H7 (cell line): ENCODE results near the gene DUSP16. TPM values are rescaled to one million over a fixed set of nuclear protein-coding genes. Genes with fewer than 3 reads are reported as not detected.
A peak's percentile ranks its signal among the peaks of the same experiment; 100 is the strongest.
"Not testable (repeated sequence)": the region's sequence is repeated elsewhere in the genome, so short reads cannot be mapped to it uniquely, and the experiment has no call there.

Experiments
- DNase-seq: peaks from one replicate; pipeline ENCODE4 v3.0.0; 2012
- H3K27me3 ChIP-seq: 2 replicates; pipeline ENCODE4 v1.6.0; 2011; ENCODE audit warnings: mild to moderate bottlenecking, low read length; ENCODE audit not compliant: control insufficient read depth, insufficient read depth
- H3K36me3 ChIP-seq: replicated peaks from 2 replicates; pipeline ENCODE4 v1.5.1; 2011; ENCODE audit warnings: low read length; ENCODE audit not compliant: control insufficient read depth, insufficient read depth
- H3K4me3 ChIP-seq: 2 replicates; pipeline ENCODE4 v1.5.1; 2011; ENCODE audit warnings: low read depth, mild to moderate bottlenecking, control low read depth, low read length, moderate library complexity; ENCODE audit not compliant: insufficient read depth
- total RNA-seq: library from RNA; depleted of rRNA; stranded (reverse); fragments of >200 nt; shearing (Covaris generic); gene quantifications from 2 replicates; pipeline ENCODE4 v1.2.3, GENCODE V29; 2014

Gene DUSP16
- total RNA-seq, 1 experiment from 2014 or later: 13.6 TPM

GRCh38 chr12:12511021-12511783, 51.5 kb downstream of the DUSP16 start:
- no peak for DNase-seq
- Histone ChIP-seq H3K27me3 (no peaks in the 10 kb centered on the region), H3K4me3 (no peak overlapping the region), H3K36me3 (peaks cover 2% of the 10 kb centered on the region)

- no peak for DNase-seq
- H3K27me3 ChIP-seq: no peaks in the 10 kb centered on the region
- H3K4me3 ChIP-seq: no peak overlapping the region
- H3K36me3 ChIP-seq: peaks cover 2% of the 10 kb centered on the region
Measured at GRCh38 chr12:12510551-12510950, 52.1 kb downstream of the DUSP16 start.

DNA sequence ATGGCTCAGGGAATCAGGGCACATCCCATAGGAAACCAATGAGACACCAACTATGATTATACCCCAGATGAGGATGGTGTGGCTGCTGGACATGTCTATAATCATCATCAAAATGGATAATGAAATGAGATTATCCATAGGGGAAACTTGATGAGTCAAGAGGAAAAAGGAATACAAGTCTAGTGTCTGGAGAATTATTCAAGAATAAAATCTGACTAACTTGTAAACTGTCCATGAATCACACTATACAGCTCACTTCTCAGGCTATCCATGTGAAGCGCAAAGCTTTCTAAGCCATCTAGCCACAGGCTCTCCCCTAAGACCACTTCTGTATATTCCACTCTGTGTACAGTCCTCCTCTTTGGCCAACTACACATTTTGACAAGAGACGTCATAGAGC, 52.5 kb downstream of the DUSP16 start:
- no peak overlapping the region for H3K4me3 ChIP-seq
- no peak for DNase-seq
- no peaks in the 10 kb centered on the region for H3K27me3 ChIP-seq
- peaks cover 2% of the 10 kb centered on the region for H3K36me3 ChIP-seq

- Histone ChIP-seq H3K27me3 (no peaks in the 10 kb centered on the region), H3K4me3 (no peak overlapping the region), H3K36me3 (peaks cover 2% of the 10 kb centered on the region)
- DNase-seq: no peak
Measured at GRCh38 chr12:12508612-12509011, 54.1 kb downstream of the DUSP16 start.

DNA sequence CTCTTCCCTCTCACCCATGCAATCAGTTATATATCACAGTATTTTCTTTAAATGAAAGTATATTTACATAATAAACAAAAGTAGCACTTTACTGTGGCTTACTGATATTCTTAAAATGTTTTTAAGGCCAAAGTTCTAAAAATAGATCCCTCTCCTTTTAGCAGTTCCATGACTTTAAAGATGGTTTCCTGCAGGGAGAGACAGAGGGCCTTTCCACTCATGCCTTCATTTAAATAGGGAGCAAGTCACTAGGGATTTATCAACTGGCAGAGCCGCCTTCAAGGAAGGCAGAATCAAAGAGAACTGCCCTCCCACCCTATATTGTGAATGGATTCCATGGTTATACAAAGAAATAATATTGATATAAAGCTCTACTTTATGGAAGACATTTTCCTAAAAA, 55.5 kb downstream of the DUSP16 start:
- Histone ChIP-seq H3K27me3 (no peaks in the 10 kb centered on the region), H3K36me3 (no peaks in the 10 kb centered on the region; the same call in 1 of the 2 replicates), H3K4me3 (no peak overlapping the region)
- DNase-seq: no peak

- Histone ChIP-seq H3K36me3 (no peaks in the 10 kb centered on the region; the same call in 1 of the 2 replicates), H3K27me3 (no peaks in the 10 kb centered on the region), H3K4me3 (no peak overlapping the region)
- no peak for DNase-seq
Measured at GRCh38 chr12:12506496-12506890, 56.2 kb downstream of the DUSP16 start.

- H3K36me3 ChIP-seq: no peaks in the 10 kb centered on the region; the same call in 1 of the 2 replicates
- DNase-seq: no peak
- no peaks in the 10 kb centered on the region for H3K27me3 ChIP-seq
- H3K4me3 ChIP-seq: no peak overlapping the region
Measured at GRCh38 chr12:12505544-12506495, 56.8 kb downstream of the DUSP16 start.

DNA sequence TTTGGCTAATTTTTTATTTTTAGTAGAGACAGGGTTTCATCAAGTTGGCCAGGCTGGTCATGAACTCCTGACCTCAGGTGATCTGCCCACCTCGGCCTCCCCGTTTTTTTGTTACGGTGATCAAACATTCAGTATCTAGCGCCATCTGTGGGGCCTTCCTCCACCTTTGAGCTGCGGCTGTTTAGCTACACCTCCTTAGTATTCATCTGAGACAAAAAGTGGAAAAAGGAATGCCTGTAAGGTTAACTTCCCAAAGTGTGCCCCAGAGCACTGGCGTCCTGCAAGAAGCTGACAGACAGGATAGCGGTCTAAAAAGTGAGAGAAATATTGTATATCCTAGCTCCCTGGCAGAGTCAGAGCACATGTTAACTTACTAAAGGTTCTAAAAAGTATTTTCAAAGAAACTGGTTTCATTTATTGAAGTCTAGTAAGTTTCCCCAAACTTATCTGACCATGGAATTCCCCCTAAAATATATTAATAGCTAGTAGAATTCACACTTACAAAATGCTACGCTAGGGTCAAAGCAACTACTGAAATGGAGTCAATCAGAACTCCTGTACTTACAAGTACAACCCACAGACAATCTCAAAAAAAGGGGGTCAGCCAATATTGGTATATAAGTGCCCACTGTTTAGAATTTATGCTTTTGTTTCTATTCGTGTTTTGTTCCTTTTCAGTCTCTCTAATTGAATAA, 59.1 kb downstream of the DUSP16 start:
- Histone ChIP-seq H3K36me3 (no peaks in the 10 kb centered on the region; the same call in 1 of the 2 replicates), H3K4me3 (no peak overlapping the region), H3K27me3 (no peaks in the 10 kb centered on the region)
- peak; percentile 35 for DNase-seq

DNA sequence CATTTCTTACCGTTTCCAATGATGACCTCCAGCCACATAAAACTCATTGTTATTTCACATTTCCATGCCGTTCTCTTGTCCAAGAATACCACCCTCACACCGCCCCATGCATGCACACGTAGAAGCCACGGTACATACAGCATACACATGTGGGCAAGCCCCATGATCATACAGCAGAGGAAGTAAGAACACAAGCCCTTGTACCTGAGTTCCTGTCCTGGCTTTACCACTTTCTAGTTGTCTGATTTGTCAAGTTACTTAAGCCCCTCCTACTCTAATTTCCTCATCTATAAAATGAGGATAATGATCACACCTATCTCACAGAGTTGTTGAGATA, 59.9 kb downstream of the DUSP16 start:
- H3K4me3 ChIP-seq: no peak overlapping the region
- DNase-seq: no peak
- no peaks in the 10 kb centered on the region for H3K27me3 ChIP-seq
- no peaks in the 10 kb centered on the region; the same call in 1 of the 2 replicates for H3K36me3 ChIP-seq

DNA sequence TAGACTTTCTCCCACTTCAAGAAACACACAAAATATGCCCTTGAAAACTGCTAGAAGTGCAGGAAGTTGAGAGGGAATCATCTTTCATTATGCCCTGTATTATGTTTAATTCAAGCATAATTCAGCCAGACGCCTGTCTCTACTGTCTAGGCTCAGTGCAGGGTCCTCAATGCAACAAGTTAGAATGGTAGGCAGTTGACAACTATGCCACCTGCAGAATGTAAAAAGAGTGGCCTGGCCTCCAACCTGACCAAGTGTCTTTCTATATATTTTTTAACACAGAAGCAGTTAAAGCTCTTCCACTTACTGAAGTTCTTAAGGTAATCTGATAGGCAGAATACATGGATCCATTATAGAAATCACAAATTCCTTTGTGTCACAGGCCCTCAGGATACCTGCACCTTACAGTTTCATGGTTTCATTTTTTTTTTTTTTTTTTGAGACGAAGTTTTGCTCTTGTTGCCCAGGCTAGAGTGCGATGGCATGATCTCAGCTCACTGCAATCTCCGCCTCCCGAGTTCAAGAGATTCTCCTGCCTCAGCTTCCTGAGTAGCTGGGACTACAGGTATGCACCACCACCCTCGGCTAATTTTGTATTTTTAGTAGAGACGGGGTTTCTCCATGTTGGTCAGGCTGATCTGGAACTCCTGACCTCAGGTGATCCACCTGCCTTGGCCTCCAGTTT, 60.4 kb downstream of the DUSP16 start:
- not testable (repeated sequence) for H3K36me3 ChIP-seq, DNase-seq, H3K4me3 ChIP-seq, H3K27me3 ChIP-seq

GRCh38 chr12:12501121-12501520, 61.5 kb downstream of the DUSP16 start:
- no peaks in the 10 kb centered on the region for H3K27me3 ChIP-seq
- no peak for DNase-seq
- H3K36me3 ChIP-seq: no peaks in the 10 kb centered on the region; the same call in 1 of the 2 replicates
- no peak overlapping the region for H3K4me3 ChIP-seq

DNA sequence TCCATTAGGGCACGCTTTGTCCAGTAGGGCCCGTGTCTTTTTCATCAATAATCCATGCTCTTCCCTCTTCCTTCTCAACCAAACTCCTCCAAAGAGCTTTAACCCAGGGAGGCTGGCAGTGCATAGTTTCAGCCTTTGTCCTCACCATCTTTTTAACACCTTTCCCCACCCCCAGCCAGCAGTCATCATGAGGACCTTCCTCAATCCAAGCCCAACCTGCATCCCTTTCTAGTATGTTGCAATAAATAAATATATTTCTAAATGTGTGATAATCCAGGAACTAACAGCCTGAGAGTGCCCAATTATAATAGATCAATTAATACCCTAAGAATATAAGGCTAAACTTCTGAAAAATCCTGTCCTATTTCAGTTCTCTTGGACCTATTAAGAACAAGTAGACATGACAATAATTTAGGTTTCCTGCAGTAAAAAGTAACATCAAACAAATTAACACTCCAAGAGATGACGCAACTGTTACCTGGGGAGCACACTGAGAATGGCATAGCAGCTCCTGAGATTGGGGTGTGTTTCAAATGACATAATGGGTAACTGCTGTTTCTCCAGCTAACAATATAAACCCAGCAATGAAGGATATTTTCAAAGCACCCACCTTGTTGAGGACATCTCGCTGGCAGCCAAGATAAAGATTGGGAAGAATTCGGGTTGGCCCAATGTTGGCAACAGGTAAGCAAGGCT, 62.6 kb downstream of the DUSP16 start:
- Histone ChIP-seq H3K36me3 (no peaks in the 10 kb centered on the region; the same call in 1 of the 2 replicates), H3K27me3 (no peaks in the 10 kb centered on the region), H3K4me3 (no peak overlapping the region)
- DNase-seq: no peak

DNA sequence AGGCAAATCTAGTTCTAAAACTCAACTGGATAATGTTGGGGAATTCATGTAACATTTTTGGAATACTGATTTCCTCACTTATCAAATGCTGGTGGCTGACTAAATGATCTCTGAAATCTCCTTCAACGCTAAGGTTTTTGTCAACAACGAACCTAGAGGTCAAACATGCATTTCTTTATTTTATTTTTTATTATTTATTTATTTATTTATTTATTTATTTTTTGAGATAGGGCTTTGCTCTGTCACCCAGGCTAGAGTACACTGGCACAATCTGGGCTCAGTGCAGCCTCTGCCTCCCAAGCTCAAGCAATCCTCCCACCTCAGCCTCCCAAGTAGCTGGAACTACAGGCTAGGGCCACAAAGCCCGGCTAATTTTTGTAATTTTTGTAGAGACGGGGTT, 64.5 kb downstream of the DUSP16 start:
- DNase-seq: no peak

More for the DNA sequence above, 64.5 kb downstream of the DUSP16 start:
- Histone ChIP-seq H3K36me3 (no peaks in the 10 kb centered on the region; the same call in 1 of the 2 replicates), H3K4me3 (no peak overlapping the region), H3K27me3 (no peaks in the 10 kb centered on the region)
